Measurements from ENCODE around the gene CIBAR2.
"Not testable (repeated sequence)": the region's sequence is repeated elsewhere in the genome, so short reads cannot be mapped to it uniquely, and the experiment has no call there.

Gene CIBAR2

DNA sequence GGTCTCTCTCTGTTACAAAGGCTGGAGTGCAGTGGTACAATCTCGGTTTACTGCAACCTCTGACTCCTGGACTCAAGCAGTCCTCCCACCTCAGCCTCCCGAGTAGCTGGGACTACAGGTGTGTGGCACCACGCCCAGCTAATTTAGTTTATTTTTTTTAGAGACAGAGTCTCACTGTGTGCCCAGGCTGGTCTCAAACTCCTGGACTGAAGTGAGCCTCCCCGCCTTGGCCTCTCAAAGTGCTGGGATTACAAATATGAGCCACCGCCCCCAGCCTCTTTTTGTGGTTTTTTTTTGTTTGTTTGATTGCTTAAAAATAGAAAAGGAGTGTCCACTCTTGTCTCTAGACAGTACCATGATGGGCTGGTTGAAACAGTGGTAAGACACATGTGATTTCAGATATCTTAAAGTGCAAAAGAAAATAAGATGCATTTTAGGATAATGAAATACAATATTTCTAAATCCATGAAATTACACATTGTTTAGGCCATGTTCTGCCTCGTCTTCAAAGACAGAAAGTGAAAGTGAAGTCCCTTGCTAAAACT is 57.3 kb downstream of the CIBAR2 start:
- H3K27ac ChIP-seq (ENCODE audit: extremely low read depth, low read depth, low read length), result no peak overlapping the region; the same call in 1 of the 2 replicates
- ChIA-PET CTCF (interaction anchor here (4.3 kb wide), 1 partner anchor 31 kb away, joined by 23 read pairs; no protein-coding TSS in a partner anchor), POLR2A (interaction anchor here (1.9 kb wide), 1 partner anchor 27 kb away, joined by 6 read pairs; the partner anchor contains the start of gene KIAA0513)
- H3K4me1 ChIP-seq (ENCODE audit: control insufficient read depth, insufficient read depth, low read length), result peaks cover 4% of the 10 kb centered on the region
- no peaks in the 10 kb centered on the region for H3K36me3 ChIP-seq (ENCODE audit: control insufficient read depth in 2 of 2, insufficient read depth in 1 of 2, low read length in 2 of 2)
- H3K9me3 ChIP-seq (ENCODE audit: control insufficient read depth, insufficient read depth, low read depth, low read length), result no peaks in the 10 kb centered on the region
- TF ChIP-seq, protein P1, sequence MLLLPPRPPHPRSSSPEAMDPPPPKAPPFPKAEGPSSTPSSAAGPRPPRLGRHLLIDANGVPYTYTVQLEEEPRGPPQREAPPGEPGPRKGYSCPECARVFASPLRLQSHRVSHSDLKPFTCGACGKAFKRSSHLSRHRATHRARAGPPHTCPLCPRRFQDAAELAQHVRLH (tag by site-specific recombination; IDR thresholded peaks at IDR 0.05), result no peak
- TF ChIP-seq, protein P2, sequence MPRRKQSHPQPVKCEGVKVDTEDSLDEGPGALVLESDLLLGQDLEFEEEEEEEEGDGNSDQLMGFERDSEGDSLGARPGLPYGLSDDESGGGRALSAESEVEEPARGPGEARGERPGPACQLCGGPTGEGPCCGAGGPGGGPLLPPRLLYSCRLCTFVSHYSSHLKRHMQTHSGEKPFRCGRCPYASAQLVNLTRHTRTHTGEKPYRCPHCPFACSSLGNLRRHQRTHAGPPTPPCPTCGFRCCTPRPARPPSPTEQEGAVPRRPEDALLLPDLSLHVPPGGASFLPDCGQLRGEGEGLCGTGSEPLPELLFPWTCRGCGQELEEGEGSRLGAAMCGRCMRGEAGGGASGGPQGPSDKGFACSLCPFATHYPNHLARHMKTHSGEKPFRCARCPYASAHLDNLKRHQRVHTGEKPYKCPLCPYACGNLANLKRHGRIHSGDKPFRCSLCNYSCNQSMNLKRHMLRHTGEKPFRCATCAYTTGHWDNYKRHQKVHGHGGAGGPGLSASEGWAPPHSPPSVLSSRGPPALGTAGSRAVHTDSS (tag by site-specific recombination; IDR thresholded peaks at IDR 0.05), result no peak
- TF ChIP-seq ZNF600 (tag by site-specific recombination; IDR thresholded peaks at IDR 0.05) (no peak), MEIS1 (CRISPR knock-in tag; IDR thresholded peaks at IDR 0.05; ENCODE audit: borderline replicate concordance) (no peak), ZNF202 (tag by site-specific recombination; IDR thresholded peaks at IDR 0.05; ENCODE audit: borderline replicate concordance) (no peak)
- no peak overlapping the region for H3K4me3 ChIP-seq (ENCODE audit: low read depth, low read length)

DNA sequence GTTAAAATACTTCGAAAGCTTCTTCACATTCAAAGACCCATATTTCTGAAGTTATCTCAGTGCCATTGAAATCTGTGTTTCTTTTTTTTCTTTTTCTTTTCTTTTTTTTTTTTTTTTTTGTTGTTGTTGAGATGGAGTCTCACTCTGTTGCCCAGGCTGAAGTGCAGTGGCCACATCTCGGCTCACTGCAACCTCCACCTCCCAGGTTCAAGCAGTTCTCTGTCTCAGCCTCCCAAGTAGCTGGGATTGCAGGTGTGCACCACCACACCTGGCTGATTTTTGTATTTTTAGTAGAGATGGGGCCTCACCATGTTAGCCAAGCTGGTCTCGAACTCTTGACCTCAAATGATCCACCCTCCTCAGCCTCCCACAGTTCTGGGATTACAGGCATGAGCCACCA is 58.0 kb downstream of the CIBAR2 start:
- CTCF ChIA-PET, POLR2A ChIA-PET: not testable (repeated sequence)

DNA sequence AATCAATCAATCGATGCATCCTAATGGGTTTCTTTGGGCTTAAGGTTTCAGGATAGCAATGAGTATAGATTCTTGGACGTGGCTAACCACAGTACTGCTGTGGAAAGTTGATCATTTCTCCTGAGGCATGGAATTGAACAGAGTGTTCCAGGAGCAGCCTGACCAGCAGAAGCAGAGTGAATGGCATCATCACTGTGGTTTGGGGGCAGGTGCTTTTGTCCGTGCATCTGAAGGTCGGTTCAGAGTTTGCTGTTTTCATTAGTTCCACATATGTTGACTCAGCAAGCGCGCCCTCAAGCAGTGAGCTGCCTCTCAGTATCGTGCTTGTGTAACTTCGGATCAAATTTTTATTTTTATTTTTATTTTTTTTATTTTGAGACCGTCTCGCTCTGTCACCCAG is 59.7 kb downstream of the CIBAR2 start:
- Histone ChIP-seq H3K27ac (ENCODE audit: extremely low read depth, low read depth, low read length) (no peak overlapping the region), H3K36me3 (ENCODE audit: control insufficient read depth in 2 of 2, insufficient read depth in 1 of 2, low read length in 2 of 2) (no peaks in the 10 kb centered on the region), H3K4me1 (ENCODE audit: control insufficient read depth, insufficient read depth, low read length) (peaks cover 4% of the 10 kb centered on the region), H3K4me3 (ENCODE audit: low read depth, low read length) (no peak overlapping the region), H3K9me3 (ENCODE audit: control insufficient read depth, insufficient read depth, low read depth, low read length) (no peaks in the 10 kb centered on the region)
- CTCF ChIA-PET, result no interaction called here
- POLR2A ChIA-PET, result no interaction called here
- TF ChIP-seq OSR2 (tag by site-specific recombination; IDR thresholded peaks at IDR 0.05), result no peak
- TF ChIP-seq, protein P3, sequence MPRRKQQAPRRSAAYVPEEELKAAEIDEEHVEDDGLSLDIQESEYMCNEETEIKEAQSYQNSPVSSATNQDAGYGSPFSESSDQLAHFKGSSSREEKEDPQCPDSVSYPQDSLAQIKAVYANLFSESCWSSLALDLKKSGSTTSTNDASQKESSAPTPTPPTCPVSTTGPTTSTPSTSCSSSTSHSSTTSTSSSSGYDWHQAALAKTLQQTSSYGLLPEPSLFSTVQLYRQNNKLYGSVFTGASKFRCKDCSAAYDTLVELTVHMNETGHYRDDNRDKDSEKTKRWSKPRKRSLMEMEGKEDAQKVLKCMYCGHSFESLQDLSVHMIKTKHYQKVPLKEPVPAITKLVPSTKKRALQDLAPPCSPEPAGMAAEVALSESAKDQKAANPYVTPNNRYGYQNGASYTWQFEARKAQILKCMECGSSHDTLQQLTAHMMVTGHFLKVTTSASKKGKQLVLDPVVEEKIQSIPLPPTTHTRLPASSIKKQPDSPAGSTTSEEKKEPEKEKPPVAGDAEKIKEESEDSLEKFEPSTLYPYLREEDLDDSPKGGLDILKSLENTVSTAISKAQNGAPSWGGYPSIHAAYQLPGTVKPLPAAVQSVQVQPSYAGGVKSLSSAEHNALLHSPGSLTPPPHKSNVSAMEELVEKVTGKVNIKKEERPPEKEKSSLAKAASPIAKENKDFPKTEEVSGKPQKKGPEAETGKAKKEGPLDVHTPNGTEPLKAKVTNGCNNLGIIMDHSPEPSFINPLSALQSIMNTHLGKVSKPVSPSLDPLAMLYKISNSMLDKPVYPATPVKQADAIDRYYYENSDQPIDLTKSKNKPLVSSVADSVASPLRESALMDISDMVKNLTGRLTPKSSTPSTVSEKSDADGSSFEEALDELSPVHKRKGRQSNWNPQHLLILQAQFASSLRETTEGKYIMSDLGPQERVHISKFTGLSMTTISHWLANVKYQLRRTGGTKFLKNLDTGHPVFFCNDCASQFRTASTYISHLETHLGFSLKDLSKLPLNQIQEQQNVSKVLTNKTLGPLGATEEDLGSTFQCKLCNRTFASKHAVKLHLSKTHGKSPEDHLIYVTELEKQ (tag by site-specific recombination; IDR thresholded peaks at IDR 0.05; ENCODE audit: borderline replicate concordance), result no peak
- TF ChIP-seq KLF9 (tag by site-specific recombination; IDR thresholded peaks at IDR 0.05; ENCODE audit: low read depth), result no peak
- TF ChIP-seq GLI4 (tag by site-specific recombination; IDR thresholded peaks at IDR 0.05), result no peak
- TF ChIP-seq ZNF530 (tag by site-specific recombination; IDR thresholded peaks at IDR 0.05; ENCODE audit: low read depth), result no peak
- TF ChIP-seq, protein P4, sequence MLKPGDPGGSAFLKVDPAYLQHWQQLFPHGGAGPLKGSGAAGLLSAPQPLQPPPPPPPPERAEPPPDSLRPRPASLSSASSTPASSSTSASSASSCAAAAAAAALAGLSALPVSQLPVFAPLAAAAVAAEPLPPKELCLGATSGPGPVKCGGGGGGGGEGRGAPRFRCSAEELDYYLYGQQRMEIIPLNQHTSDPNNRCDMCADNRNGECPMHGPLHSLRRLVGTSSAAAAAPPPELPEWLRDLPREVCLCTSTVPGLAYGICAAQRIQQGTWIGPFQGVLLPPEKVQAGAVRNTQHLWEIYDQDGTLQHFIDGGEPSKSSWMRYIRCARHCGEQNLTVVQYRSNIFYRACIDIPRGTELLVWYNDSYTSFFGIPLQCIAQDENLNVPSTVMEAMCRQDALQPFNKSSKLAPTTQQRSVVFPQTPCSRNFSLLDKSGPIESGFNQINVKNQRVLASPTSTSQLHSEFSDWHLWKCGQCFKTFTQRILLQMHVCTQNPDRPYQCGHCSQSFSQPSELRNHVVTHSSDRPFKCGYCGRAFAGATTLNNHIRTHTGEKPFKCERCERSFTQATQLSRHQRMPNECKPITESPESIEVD (tag by site-specific recombination; IDR thresholded peaks at IDR 0.05), result no peak
- TF ChIP-seq ZBTB8A (tag by site-specific recombination; IDR thresholded peaks at IDR 0.05), result no peak

More for the DNA sequence above, 58.0 kb downstream of the CIBAR2 start:
- not testable (repeated sequence) for H3K27ac ChIP-seq (ENCODE audit: extremely low read depth, low read depth, low read length); H3K9me3 ChIP-seq (ENCODE audit: control insufficient read depth, insufficient read depth, low read depth, low read length); H3K4me3 ChIP-seq (ENCODE audit: low read depth, low read length); H3K4me1 ChIP-seq (ENCODE audit: control insufficient read depth, insufficient read depth, low read length); H3K36me3 ChIP-seq (ENCODE audit: control insufficient read depth in 2 of 2, insufficient read depth in 1 of 2, low read length in 2 of 2)
